IMR-90 (cell line): ENCODE data around the gene RESF1. TPM values are rescaled to one million over a fixed set of nuclear protein-coding genes. Genes with fewer than 3 reads are reported as not detected.

ENCODE experiments used
- ATAC-seq: fragments of 200-7000 bp; cut with Tn5 transposase; 2 replicates; pipeline ENCODE4 v1.9.1; 2020; ENCODE audit warnings: low read depth, mild to moderate bottlenecking, moderate library complexity
- BruUV-seq: library from RNA; stranded (reverse); fragments of 400-500 nt; replicated peaks from 2 replicates; lab custom pipeline; 2021; lab: Mats Ljungman, UMichigan
- CTCF ChIA-PET: fragments of 300-600 bp; formaldehyde crosslinking; extraction: SDS; loops from one replicate; lab custom pipeline; 2021; ENCODE audit warnings: antibody characterized with exemption; lab: Yijun Ruan, JAX
- POLR2A ChIA-PET: fragments of 300-600 bp; sonication (Branson Sonifier 250); formaldehyde crosslinking; loops from one replicate; lab custom pipeline; 2022; ENCODE audit warnings: antibody characterized with exemption; ENCODE audit not compliant: unreplicated experiment; lab: Charles Lee
- DNase-seq: peaks from one replicate; pipeline ENCODE4 v3.0.0; 2013
- H2AFZ ChIP-seq: replicated peaks from 2 replicates; pipeline ENCODE3; 2013; ENCODE audit warnings: low read length, mild to moderate bottlenecking; ENCODE audit not compliant: poor library complexity
- H2AK5ac ChIP-seq: 2 replicates; pipeline ENCODE4 v1.6.1; 2013; ENCODE audit warnings: low read depth, low read length, inconsistent platforms
- H2AK9ac ChIP-seq: replicated peaks from 2 replicates; pipeline ENCODE3; 2013; ENCODE audit warnings: mild to moderate bottlenecking, low read depth, low read length, moderate library complexity; ENCODE audit not compliant: poor library complexity
- H2BK120ac ChIP-seq: 2 replicates; pipeline ENCODE4 v1.6.1; 2013; ENCODE audit warnings: low read depth, low read length, inconsistent platforms
- H2BK15ac ChIP-seq: 3 replicates; pipeline ENCODE4 v1.6.1; 2013; ENCODE audit warnings: low read depth, low read length, inconsistent platforms
- H2BK20ac ChIP-seq: 2 replicates; pipeline ENCODE4 v1.6.1; 2013; ENCODE audit warnings: low read depth, mild to moderate bottlenecking, inconsistent platforms, low read length, moderate library complexity
- H2BK5ac ChIP-seq: 2 replicates; pipeline ENCODE4 v1.6.1; 2013; ENCODE audit warnings: mild to moderate bottlenecking, low read depth, low read length, inconsistent platforms; ENCODE audit not compliant: poor library complexity, severe bottlenecking
- H3K14ac ChIP-seq: replicated peaks from 2 replicates; pipeline ENCODE4 v1.6.1; 2013; ENCODE audit warnings: low read depth, low read length, inconsistent platforms
- H3K18ac ChIP-seq: 2 replicates; pipeline ENCODE4 v1.6.1; 2013; ENCODE audit warnings: low read depth, low read length, control low read depth
- H3K23ac ChIP-seq: 2 replicates; pipeline ENCODE4 v1.6.1; 2013; ENCODE audit warnings: low read depth, low read length, inconsistent platforms
- H3K27ac ChIP-seq: 2 replicates; pipeline ENCODE4 v1.5.1; 2013; ENCODE audit warnings: mild to moderate bottlenecking, control low read depth, low read length; ENCODE audit not compliant: insufficient read depth
- H3K27me3 ChIP-seq: 2 replicates; pipeline ENCODE4 v1.6.1; 2013; ENCODE audit warnings: low read length; ENCODE audit not compliant: control insufficient read depth, insufficient read depth
- H3K36me3 ChIP-seq: 2 replicates; pipeline ENCODE4 v1.6.1; 2013; ENCODE audit warnings: low read length, mixed read lengths; ENCODE audit not compliant: control insufficient read depth, insufficient read depth
- H3K4ac ChIP-seq: 2 replicates; pipeline ENCODE4 v1.6.1; 2013; ENCODE audit warnings: low read depth, low read length, inconsistent platforms
- H3K4me1 ChIP-seq: 2 replicates; pipeline ENCODE4 v1.6.1; 2013; ENCODE audit warnings: low read length, mixed read lengths; ENCODE audit not compliant: control insufficient read depth, insufficient read depth
- H3K4me2 ChIP-seq: 2 replicates; pipeline ENCODE4 v1.6.1; 2013; ENCODE audit warnings: low read depth, mild to moderate bottlenecking, control low read depth, low read length, moderate library complexity
- H3K4me3 ChIP-seq: 2 replicates; pipeline ENCODE4 v1.5.1; 2013; ENCODE audit warnings: low read depth, mild to moderate bottlenecking, control low read depth, low read length, moderate library complexity; ENCODE audit not compliant: insufficient read depth
- H3K56ac ChIP-seq: 2 replicates; pipeline ENCODE4 v1.6.1; 2013; ENCODE audit warnings: low read length, inconsistent platforms; ENCODE audit not compliant: insufficient read depth; ENCODE audit errors: extremely low read depth
- H3K79me1 ChIP-seq, 2 experiments: 2 replicates each; pipeline ENCODE4 v1.6.1; 2013; ENCODE audit warnings: low read length in 2 of 2, inconsistent platforms in 1 of 2, low read depth in 1 of 2
- H3K9ac ChIP-seq: 2 replicates; pipeline ENCODE4 v1.6.1; 2013; ENCODE audit warnings: low read depth, low read length, control low read depth
- H3K9me1 ChIP-seq: 2 replicates; pipeline ENCODE4 v1.6.1; 2013; ENCODE audit warnings: low read length, inconsistent platforms; ENCODE audit not compliant: insufficient read depth
- H3K9me3 ChIP-seq: 2 replicates; pipeline ENCODE4 v1.6.1; 2013; ENCODE audit warnings: low read length; ENCODE audit not compliant: control insufficient read depth, insufficient read depth
- H4K20me1 ChIP-seq: 2 replicates; pipeline ENCODE4 v1.6.1; 2013; ENCODE audit warnings: low read length, inconsistent platforms; ENCODE audit not compliant: insufficient read depth
- H4K5ac ChIP-seq: 2 replicates; pipeline ENCODE4 v1.6.1; 2013; ENCODE audit warnings: mild to moderate bottlenecking, low read depth, low read length, control low read depth
- H4K8ac ChIP-seq, 2 experiments: 2 replicates each; pipeline ENCODE4 v1.6.1; 2013; ENCODE audit warnings: low read depth in 2 of 2, low read length in 2 of 2, control low read depth in 1 of 2, inconsistent platforms in 1 of 2
- H4K91ac ChIP-seq: 2 replicates; pipeline ENCODE4 v1.6.1; 2013; ENCODE audit warnings: low read depth, low read length, inconsistent platforms; ENCODE audit not compliant: insufficient read depth
- BHLHE40 ChIP-seq: fragments of 150-350 bp; IDR thresholded peaks from 2 replicates; pipeline ENCODE4 v1.6.1; 2016; ENCODE audit warnings: mild to moderate bottlenecking, low read depth, low read length
- CEBPB ChIP-seq: IDR thresholded peaks from 2 replicates; pipeline ENCODE4 v1.6.1; 2012; ENCODE audit warnings: low read depth, low read length, improper control_type of control experiment
- CHD1 ChIP-seq: IDR thresholded peaks from 2 replicates; pipeline ENCODE4 v1.6.1; 2012; ENCODE audit warnings: low read depth, low read length, improper control_type of control experiment
- ELK1 ChIP-seq: fragments of 150-350 bp; IDR thresholded peaks from 2 replicates; pipeline ENCODE4 v1.6.1; 2016; ENCODE audit warnings: low read depth, mild to moderate bottlenecking, low read length, moderate library complexity, borderline replicate concordance
- MAFK ChIP-seq: IDR thresholded peaks from 2 replicates; pipeline ENCODE4 v1.6.1; 2012; ENCODE audit warnings: low read depth, low read length, improper control_type of control experiment
- MXI1 ChIP-seq: IDR thresholded peaks from 2 replicates; pipeline ENCODE4 v1.6.1; 2012; ENCODE audit warnings: low read depth, mild to moderate bottlenecking, low read length, moderate library complexity, borderline replicate concordance
- NFE2L2 ChIP-seq: fragments of 150-350 bp; IDR thresholded peaks from 2 replicates; pipeline ENCODE4 v1.6.1; 2016; ENCODE audit warnings: low read depth, mild to moderate bottlenecking, low read length
- POLR2A ChIP-seq: IDR thresholded peaks from 2 replicates; pipeline ENCODE4 v1.6.1; 2012; ENCODE audit warnings: mild to moderate bottlenecking, low read depth, low read length
- RAD21 ChIP-seq: IDR thresholded peaks from 2 replicates; pipeline ENCODE4 v1.6.1; 2012; ENCODE audit warnings: low read length, improper control_type of control experiment
- RCOR1 ChIP-seq: IDR thresholded peaks from 2 replicates; pipeline ENCODE4 v1.6.1; 2012; ENCODE audit warnings: mild to moderate bottlenecking, low read length, improper control_type of control experiment; ENCODE audit not compliant: insufficient replicate concordance
- RFX5 ChIP-seq: IDR thresholded peaks from 2 replicates; pipeline ENCODE4 v1.8.0; 2012; ENCODE audit warnings: low read depth, mild to moderate bottlenecking, low read length, moderate library complexity
- SMC3 ChIP-seq: fragments of 150-350 bp; IDR thresholded peaks from 2 replicates; pipeline ENCODE4 v1.6.1; 2016; ENCODE audit warnings: low read depth, mild to moderate bottlenecking, antibody characterized with exemption, low read length, moderate library complexity
- USF2 ChIP-seq: fragments of 150-350 bp; IDR thresholded peaks from 2 replicates; pipeline ENCODE4 v1.6.1; 2017; ENCODE audit warnings: mild to moderate bottlenecking, antibody characterized with exemption, low read length, low read depth
- WGBS, 2 experiments: methylation state at CpG; one replicate each; pipeline versions ENCODE4 v1.1.5 to v1.1.7; 2013; ENCODE audit warnings: missing lambda C conversion rate in 2 of 2; ENCODE audit not compliant: insufficient read length in 1 of 2; ENCODE audit errors: extremely low coverage in 2 of 2; 5-methylcytosine and 5-hydroxymethylcytosine counted together
- dilution Hi-C: fragments of 300-500 bp; cut with HindIII; formaldehyde crosslinking; loops from one replicate; pipeline ENCODE4 v1.14.3; 2018; ENCODE audit warnings: low sequenced_read_pairs; ENCODE audit not compliant: unreplicated experiment
- in situ Hi-C: fragments of 300-500 bp; cut with MboI; formaldehyde crosslinking; loops from 3 replicates; pipeline ENCODE4 v1.14.3; 2019; ENCODE audit warnings: low sequenced_read_pairs, inconsistent platforms, mixed read lengths
- intact Hi-C: fragments of 100-400 bp; cut with micrococcal nuclease; formaldehyde crosslinking; loops from 2 replicates; pipeline ENCODE4 v1.10.0; 2022
- polyA plus RNA-seq, 3 experiments: library from polyadenylated mRNA; depleted of rRNA; stranded (reverse); fragments of >200 nt; gene quantifications; 2 replicates each; pipeline ENCODE4 v1.2.3, GENCODE V29; 2012; ENCODE audit warnings: low replicate concordance in 1 of 3
- total RNA-seq: library from RNA; depleted of rRNA; stranded (reverse); fragments of >200 nt; gene quantifications from 2 replicates; pipeline ENCODE4 v1.2.3, GENCODE V29; 2012

The RESF1 gene
- total and polyA plus RNA-seq, 2 of the 4 experiments (the other 2 are of a cell fraction): 5.0 to 7.3 TPM

- in situ Hi-C loops: loop anchor here (25.0 kb wide), 1 partner anchor 287 kb away; no protein-coding TSS in a partner anchor
Observed at GRCh38 chr12:31974673-31975072, 15.5 kb downstream of the RESF1 start.

More at GRCh38 chr12:31974673-31975072, 15.5 kb downstream of the RESF1 start:
- Histone ChIP-seq H3K4me3 (no peak overlapping the region), H3K79me1 (peaks cover 9 to 14% of the 10 kb centered on the region in 2 experiments; a peak in 3 of 4 replicates), H3K23ac (no peak overlapping the region), H3K27ac (no peak overlapping the region), H2BK20ac (no peak overlapping the region), H3K9ac (no peak overlapping the region), H2AK5ac (no peak overlapping the region), H2AK9ac (no peak overlapping the region), H4K91ac (no peak overlapping the region), H3K14ac (no peak overlapping the region), H3K9me3 (no peaks in the 10 kb centered on the region), H4K5ac (no peak overlapping the region), H3K36me3 (peaks cover 17% of the 10 kb centered on the region; the same call in 1 of the 2 replicates), H3K4me1 (no peaks in the 10 kb centered on the region), H2BK15ac (no peak overlapping the region), H3K9me1 (no peaks in the 10 kb centered on the region; the same call in 1 of the 2 replicates), H4K20me1 (no peaks in the 10 kb centered on the region), H3K27me3 (no peaks in the 10 kb centered on the region), H3K4ac (no peak overlapping the region), H2BK5ac (no peak overlapping the region), H3K18ac (no peak overlapping the region), H3K56ac (no peak overlapping the region), H4K8ac (no peak overlapping the region), H3K4me2 (no peak overlapping the region), H2AFZ (no peak overlapping the region), H2BK120ac (no peak overlapping the region)
- 100% methylated on average over 1 of the region's 5 CpGs; no CpG with 5 or more reads in 1 of the 2 experiments for WGBS, 2 experiments
- CTCF ChIA-PET: interaction anchor here (1.0 kb wide), 1 partner anchor 10 kb away, joined by 3 read pairs; no protein-coding TSS in a partner anchor
- ATAC-seq (no peak), DNase-seq (no peak)
- dilution Hi-C loops: no loop called here
- TF ChIP-seq CEBPB: no peak
- TF ChIP-seq MAFK: no peak
- no peak for TF ChIP-seq RCOR1
- TF ChIP-seq SMC3: no peak
- TF ChIP-seq BHLHE40: no peak
- no peak for TF ChIP-seq NFE2L2
- no peak for TF ChIP-seq POLR2A
- no peak for TF ChIP-seq ELK1
- TF ChIP-seq RFX5: no peak
- no peak for TF ChIP-seq MXI1
- TF ChIP-seq RAD21: no peak
- no peak for TF ChIP-seq CHD1
- no peak for TF ChIP-seq USF2
- no TSS peak for BruUV-seq
- intact Hi-C loops: no loop called here
- POLR2A ChIA-PET: no interaction called here
